Measurements from ENCODE around the gene PRKAG2.

GRCh38 chr7:151544183-151544582 lies 332.7 kb downstream of the PRKAG2 start:
- TF ChIP-seq, protein P1, sequence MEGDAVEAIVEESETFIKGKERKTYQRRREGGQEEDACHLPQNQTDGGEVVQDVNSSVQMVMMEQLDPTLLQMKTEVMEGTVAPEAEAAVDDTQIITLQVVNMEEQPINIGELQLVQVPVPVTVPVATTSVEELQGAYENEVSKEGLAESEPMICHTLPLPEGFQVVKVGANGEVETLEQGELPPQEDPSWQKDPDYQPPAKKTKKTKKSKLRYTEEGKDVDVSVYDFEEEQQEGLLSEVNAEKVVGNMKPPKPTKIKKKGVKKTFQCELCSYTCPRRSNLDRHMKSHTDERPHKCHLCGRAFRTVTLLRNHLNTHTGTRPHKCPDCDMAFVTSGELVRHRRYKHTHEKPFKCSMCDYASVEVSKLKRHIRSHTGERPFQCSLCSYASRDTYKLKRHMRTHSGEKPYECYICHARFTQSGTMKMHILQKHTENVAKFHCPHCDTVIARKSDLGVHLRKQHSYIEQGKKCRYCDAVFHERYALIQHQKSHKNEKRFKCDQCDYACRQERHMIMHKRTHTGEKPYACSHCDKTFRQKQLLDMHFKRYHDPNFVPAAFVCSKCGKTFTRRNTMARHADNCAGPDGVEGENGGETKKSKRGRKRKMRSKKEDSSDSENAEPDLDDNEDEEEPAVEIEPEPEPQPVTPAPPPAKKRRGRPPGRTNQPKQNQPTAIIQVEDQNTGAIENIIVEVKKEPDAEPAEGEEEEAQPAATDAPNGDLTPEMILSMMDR (IDR thresholded peaks at IDR 0.05), result no peak
- no peak for TF ChIP-seq POLR2A (IDR thresholded peaks at IDR 0.05)
